GM21390 (cell line): ENCODE measurements around the gene RPS21.

Experiments
- ATAC-seq: cut with Tn5 transposase; IDR thresholded peaks from one replicate; pipeline ENCODE4 v1.9.1; 2021; ENCODE audit not compliant: unreplicated experiment

Gene RPS21

GRCh38 chr20:62409086-62409853, 22.4 kb downstream of the RPS21 start:
- no peak for ATAC-seq

- ATAC-seq: no peak
Measured at GRCh38 chr20:62409931-62410745, 23.2 kb downstream of the RPS21 start.

- ATAC-seq: no peak
Measured at GRCh38 chr20:62410746-62411478, 24.0 kb downstream of the RPS21 start.

GRCh38 chr20:62411479-62412193, 24.7 kb downstream of the RPS21 start:
- ATAC-seq: no peak

GRCh38 chr20:62412194-62413024, 25.5 kb downstream of the RPS21 start:
- ATAC-seq: no peak

- no peak for ATAC-seq
Measured at GRCh38 chr20:62413025-62413570, 26.2 kb downstream of the RPS21 start.

- no peak for ATAC-seq
Measured at GRCh38 chr20:62413896-62414481, 27.1 kb downstream of the RPS21 start.

GRCh38 chr20:62415354-62416111, 28.6 kb downstream of the RPS21 start:
- no peak for ATAC-seq

GRCh38 chr20:62416651-62417637, 30.0 kb downstream of the RPS21 start:
- ATAC-seq: no peak

GRCh38 chr20:62417981-62418708, 31.2 kb downstream of the RPS21 start:
- ATAC-seq: no peak

- ATAC-seq: no peak
Measured at GRCh38 chr20:62418709-62419487, 32.0 kb downstream of the RPS21 start.

GRCh38 chr20:62419759-62420158, 32.9 kb downstream of the RPS21 start:
- no peak for ATAC-seq

- ATAC-seq: no peak
Measured at GRCh38 chr20:62420846-62421715, 34.2 kb downstream of the RPS21 start.

- no peak for ATAC-seq
Measured at GRCh38 chr20:62421716-62421990, 34.8 kb downstream of the RPS21 start.

GRCh38 chr20:62422636-62423325, 35.9 kb downstream of the RPS21 start:
- ATAC-seq: no peak
